Measurements from ENCODE around the gene CD34.
A peak's percentile ranks its signal among the peaks of the same experiment; 100 is the strongest.

Gene CD34

GRCh38 chr1:207896547-207896946 lies 14.4 kb downstream of the CD34 start:
- Histone ChIP-seq H3K9me3 (ENCODE audit: control insufficient read depth, low read length) (no peaks in the 10 kb centered on the region), H3K9ac (ENCODE audit: low read length) (no peak overlapping the region), H3K4me3 (ENCODE audit: low read length) (no peak overlapping the region), H3K27me3 (replicated peaks; ENCODE audit: control insufficient read depth, insufficient read depth, low read length) (no peaks in the 10 kb centered on the region), H3K4me1 (ENCODE audit: control insufficient read depth, insufficient read depth, low read length) (peaks cover 7% of the 10 kb centered on the region), H3K36me3 (ENCODE audit: control insufficient read depth, insufficient read depth, low read length, severe bottlenecking) (no peaks in the 10 kb centered on the region)
- no peak for DNase-seq (ENCODE audit: low read depth)

- no peak for DNase-seq (ENCODE audit: low read depth)
- H3K27me3 ChIP-seq (replicated peaks; ENCODE audit: control insufficient read depth, insufficient read depth, low read length) = no peaks in the 10 kb centered on the region
- no peaks in the 10 kb centered on the region for H3K9me3 ChIP-seq (ENCODE audit: control insufficient read depth, low read length)
- peaks cover 22% of the 10 kb centered on the region for H3K4me1 ChIP-seq (ENCODE audit: control insufficient read depth, insufficient read depth, low read length)
- H3K4me3 ChIP-seq (ENCODE audit: low read length) = no peak overlapping the region
- H3K36me3 ChIP-seq (ENCODE audit: control insufficient read depth, insufficient read depth, low read length, severe bottlenecking) = no peaks in the 10 kb centered on the region
- no peak overlapping the region for H3K9ac ChIP-seq (ENCODE audit: low read length)
Observed at GRCh38 chr1:207894704-207895103, 16.2 kb downstream of the CD34 start.

- no peak overlapping the region for H3K4me3 ChIP-seq (ENCODE audit: low read length)
- H3K36me3 ChIP-seq (ENCODE audit: control insufficient read depth, insufficient read depth, low read length, severe bottlenecking) = no peaks in the 10 kb centered on the region
- no peak overlapping the region for H3K9ac ChIP-seq (ENCODE audit: low read length)
- DNase-seq (ENCODE audit: low read depth) = no peak
- H3K9me3 ChIP-seq (ENCODE audit: control insufficient read depth, low read length) = no peaks in the 10 kb centered on the region
- no peaks in the 10 kb centered on the region for H3K27me3 ChIP-seq (replicated peaks; ENCODE audit: control insufficient read depth, insufficient read depth, low read length)
- peaks cover 30% of the 10 kb centered on the region for H3K4me1 ChIP-seq (ENCODE audit: control insufficient read depth, insufficient read depth, low read length)
Observed at GRCh38 chr1:207893737-207894582, 17.0 kb downstream of the CD34 start.

- no peaks in the 10 kb centered on the region for H3K27me3 ChIP-seq (replicated peaks; ENCODE audit: control insufficient read depth, insufficient read depth, low read length)
- peaks cover 37% of the 10 kb centered on the region for H3K4me1 ChIP-seq (ENCODE audit: control insufficient read depth, insufficient read depth, low read length)
- DNase-seq (ENCODE audit: low read depth) = no peak
- no peaks in the 10 kb centered on the region for H3K36me3 ChIP-seq (ENCODE audit: control insufficient read depth, insufficient read depth, low read length, severe bottlenecking)
- H3K9me3 ChIP-seq (ENCODE audit: control insufficient read depth, low read length) = no peaks in the 10 kb centered on the region
- H3K4me3 ChIP-seq (ENCODE audit: low read length) = no peak overlapping the region
- no peak overlapping the region for H3K9ac ChIP-seq (ENCODE audit: low read length)
Observed at GRCh38 chr1:207892764-207893163, 18.2 kb downstream of the CD34 start.

GRCh38 chr1:207891148-207891547 lies 19.8 kb downstream of the CD34 start:
- DNase-seq (ENCODE audit: low read depth) = no peak
- Histone ChIP-seq H3K4me1 (ENCODE audit: control insufficient read depth, insufficient read depth, low read length) (peaks cover 33% of the 10 kb centered on the region), H3K36me3 (ENCODE audit: control insufficient read depth, insufficient read depth, low read length, severe bottlenecking) (no peaks in the 10 kb centered on the region), H3K9ac (ENCODE audit: low read length) (peak overlapping the region; percentile 73), H3K27me3 (replicated peaks; ENCODE audit: control insufficient read depth, insufficient read depth, low read length) (no peaks in the 10 kb centered on the region), H3K9me3 (ENCODE audit: control insufficient read depth, low read length) (no peaks in the 10 kb centered on the region), H3K4me3 (ENCODE audit: low read length) (peak overlapping the region; percentile 48)

GRCh38 chr1:207890136-207890738 lies 20.7 kb downstream of the CD34 start:
- Histone ChIP-seq H3K4me3 (ENCODE audit: low read length) (peak overlapping the region; percentile 48), H3K9me3 (ENCODE audit: control insufficient read depth, low read length) (no peaks in the 10 kb centered on the region), H3K36me3 (ENCODE audit: control insufficient read depth, insufficient read depth, low read length, severe bottlenecking) (no peaks in the 10 kb centered on the region), H3K9ac (ENCODE audit: low read length) (peak overlapping the region; percentile 73), H3K4me1 (ENCODE audit: control insufficient read depth, insufficient read depth, low read length) (peaks cover 37% of the 10 kb centered on the region), H3K27me3 (replicated peaks; ENCODE audit: control insufficient read depth, insufficient read depth, low read length) (no peaks in the 10 kb centered on the region)
- peak; percentile 76 for DNase-seq (ENCODE audit: low read depth)

- Histone ChIP-seq H3K9ac (ENCODE audit: low read length) (peak overlapping the region; percentile 51), H3K9me3 (ENCODE audit: control insufficient read depth, low read length) (no peaks in the 10 kb centered on the region), H3K4me1 (ENCODE audit: control insufficient read depth, insufficient read depth, low read length) (peaks cover 38% of the 10 kb centered on the region), H3K4me3 (ENCODE audit: low read length) (no peak overlapping the region), H3K27me3 (replicated peaks; ENCODE audit: control insufficient read depth, insufficient read depth, low read length) (no peaks in the 10 kb centered on the region), H3K36me3 (ENCODE audit: control insufficient read depth, insufficient read depth, low read length, severe bottlenecking) (no peaks in the 10 kb centered on the region)
- peak; percentile 40 for DNase-seq (ENCODE audit: low read depth)
Observed at GRCh38 chr1:207888652-207889051, 22.3 kb downstream of the CD34 start.

GRCh38 chr1:207887542-207888201 lies 23.3 kb downstream of the CD34 start:
- Histone ChIP-seq H3K27me3 (replicated peaks; ENCODE audit: control insufficient read depth, insufficient read depth, low read length) (no peaks in the 10 kb centered on the region), H3K4me3 (ENCODE audit: low read length) (no peak overlapping the region), H3K4me1 (ENCODE audit: control insufficient read depth, insufficient read depth, low read length) (peaks cover 38% of the 10 kb centered on the region), H3K9ac (ENCODE audit: low read length) (peak overlapping the region; percentile 51), H3K36me3 (ENCODE audit: control insufficient read depth, insufficient read depth, low read length, severe bottlenecking) (no peaks in the 10 kb centered on the region), H3K9me3 (ENCODE audit: control insufficient read depth, low read length) (no peaks in the 10 kb centered on the region)
- DNase-seq (ENCODE audit: low read depth) = no peak

GRCh38 chr1:207886227-207886626 lies 24.7 kb downstream of the CD34 start:
- Histone ChIP-seq H3K9ac (ENCODE audit: low read length) (no peak overlapping the region), H3K4me3 (ENCODE audit: low read length) (no peak overlapping the region), H3K4me1 (ENCODE audit: control insufficient read depth, insufficient read depth, low read length) (peaks cover 38% of the 10 kb centered on the region), H3K36me3 (ENCODE audit: control insufficient read depth, insufficient read depth, low read length, severe bottlenecking) (no peaks in the 10 kb centered on the region), H3K27me3 (replicated peaks; ENCODE audit: control insufficient read depth, insufficient read depth, low read length) (no peaks in the 10 kb centered on the region), H3K9me3 (ENCODE audit: control insufficient read depth, low read length) (no peaks in the 10 kb centered on the region)
- no peak for DNase-seq (ENCODE audit: low read depth)

- no peaks in the 10 kb centered on the region for H3K27me3 ChIP-seq (replicated peaks; ENCODE audit: control insufficient read depth, insufficient read depth, low read length)
- peak; percentile 96 for DNase-seq (ENCODE audit: low read depth)
- H3K4me1 ChIP-seq (ENCODE audit: control insufficient read depth, insufficient read depth, low read length) = peaks cover 30% of the 10 kb centered on the region
- no peaks in the 10 kb centered on the region for H3K9me3 ChIP-seq (ENCODE audit: control insufficient read depth, low read length)
- H3K9ac ChIP-seq (ENCODE audit: low read length) = no peak overlapping the region
- no peaks in the 10 kb centered on the region for H3K36me3 ChIP-seq (ENCODE audit: control insufficient read depth, insufficient read depth, low read length, severe bottlenecking)
- no peak overlapping the region for H3K4me3 ChIP-seq (ENCODE audit: low read length)
Observed at GRCh38 chr1:207885129-207886032, 25.5 kb downstream of the CD34 start.

All from adipocyte (in vitro differentiated cells).